ENCODE measurements around the gene ARL6IP4. TPM values are rescaled to one million over a fixed set of nuclear protein-coding genes. Genes with fewer than 3 reads are reported as not detected.

ARL6IP4 gene
- total RNA-seq, 1 experiment from 2014 or later, result 189 TPM

DNA sequence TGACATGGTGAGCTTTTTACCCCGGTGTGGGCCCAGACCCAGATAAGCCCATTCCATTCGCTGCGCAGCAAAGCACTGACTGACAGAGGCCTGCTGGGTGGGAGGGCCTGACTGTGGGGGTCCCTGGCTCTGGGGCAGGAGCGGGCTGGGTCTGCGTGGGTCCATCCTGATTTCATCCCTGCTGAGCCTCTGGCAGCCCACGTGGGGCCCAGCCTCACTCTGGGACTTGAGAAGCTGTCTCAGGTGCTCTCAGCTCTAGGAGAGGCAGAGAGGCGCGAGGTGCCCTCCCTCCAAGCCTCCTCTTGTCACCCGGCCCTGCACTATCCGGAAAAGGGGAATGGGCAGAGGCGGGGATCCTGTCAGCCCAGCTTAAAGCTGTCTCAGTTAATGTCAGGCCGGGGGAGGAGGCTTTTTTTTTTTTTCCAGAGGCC is 15.1 kb upstream of the ARL6IP4 start:
- Histone ChIP-seq H3K4me3 (ENCODE audit: low read depth, low read length, poor library complexity, severe bottlenecking) (peak overlapping the region; percentile 58), H3K27me3 (replicated peaks; ENCODE audit: insufficient read depth, low read depth, low read length, poor library complexity) (no peaks in the 10 kb centered on the region), H3K36me3 (ENCODE audit: insufficient read depth, low read length, poor library complexity, severe bottlenecking) (no peaks in the 10 kb centered on the region), H3K9me3 (ENCODE audit: low read depth, low read length, poor library complexity, severe bottlenecking) (no peaks in the 10 kb centered on the region), H3K4me1 (ENCODE audit: insufficient read depth, low read length, poor library complexity, severe bottlenecking) (peaks cover 12% of the 10 kb centered on the region), H3K27ac (ENCODE audit: low read depth, low read length, poor library complexity, severe bottlenecking) (no peak overlapping the region)
- POLR2A ChIA-PET (ENCODE audit: low non-redundant PET), result interaction anchor here (0.6 kb wide), 1 partner anchor 491 kb away, joined by 18 read pairs; no protein-coding TSS in a partner anchor
- no peak for TF ChIP-seq EZH2 (IDR thresholded peaks at IDR 0.05; ENCODE audit: borderline replicate concordance, low read depth, low read length, poor library complexity, severe bottlenecking)
- TF ChIP-seq, protein P1, sequence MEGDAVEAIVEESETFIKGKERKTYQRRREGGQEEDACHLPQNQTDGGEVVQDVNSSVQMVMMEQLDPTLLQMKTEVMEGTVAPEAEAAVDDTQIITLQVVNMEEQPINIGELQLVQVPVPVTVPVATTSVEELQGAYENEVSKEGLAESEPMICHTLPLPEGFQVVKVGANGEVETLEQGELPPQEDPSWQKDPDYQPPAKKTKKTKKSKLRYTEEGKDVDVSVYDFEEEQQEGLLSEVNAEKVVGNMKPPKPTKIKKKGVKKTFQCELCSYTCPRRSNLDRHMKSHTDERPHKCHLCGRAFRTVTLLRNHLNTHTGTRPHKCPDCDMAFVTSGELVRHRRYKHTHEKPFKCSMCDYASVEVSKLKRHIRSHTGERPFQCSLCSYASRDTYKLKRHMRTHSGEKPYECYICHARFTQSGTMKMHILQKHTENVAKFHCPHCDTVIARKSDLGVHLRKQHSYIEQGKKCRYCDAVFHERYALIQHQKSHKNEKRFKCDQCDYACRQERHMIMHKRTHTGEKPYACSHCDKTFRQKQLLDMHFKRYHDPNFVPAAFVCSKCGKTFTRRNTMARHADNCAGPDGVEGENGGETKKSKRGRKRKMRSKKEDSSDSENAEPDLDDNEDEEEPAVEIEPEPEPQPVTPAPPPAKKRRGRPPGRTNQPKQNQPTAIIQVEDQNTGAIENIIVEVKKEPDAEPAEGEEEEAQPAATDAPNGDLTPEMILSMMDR (conservative IDR thresholded peaks at IDR 0.05; ENCODE audit: low read depth, low read length), result no peak
- BruUV-seq (replicated peaks), result no TSS peak
- CTCF ChIA-PET, result no interaction called here
- DNase-seq (ENCODE audit: low spot score), result no peak
- intact Hi-C loops (cut with micrococcal nuclease; ENCODE audit: unreplicated experiment), result loop anchor here (5.0 kb wide), 1 partner anchor 267 kb away; the partner anchor contains the start of genes MPHOSPH9 and MTRFR

DNA sequence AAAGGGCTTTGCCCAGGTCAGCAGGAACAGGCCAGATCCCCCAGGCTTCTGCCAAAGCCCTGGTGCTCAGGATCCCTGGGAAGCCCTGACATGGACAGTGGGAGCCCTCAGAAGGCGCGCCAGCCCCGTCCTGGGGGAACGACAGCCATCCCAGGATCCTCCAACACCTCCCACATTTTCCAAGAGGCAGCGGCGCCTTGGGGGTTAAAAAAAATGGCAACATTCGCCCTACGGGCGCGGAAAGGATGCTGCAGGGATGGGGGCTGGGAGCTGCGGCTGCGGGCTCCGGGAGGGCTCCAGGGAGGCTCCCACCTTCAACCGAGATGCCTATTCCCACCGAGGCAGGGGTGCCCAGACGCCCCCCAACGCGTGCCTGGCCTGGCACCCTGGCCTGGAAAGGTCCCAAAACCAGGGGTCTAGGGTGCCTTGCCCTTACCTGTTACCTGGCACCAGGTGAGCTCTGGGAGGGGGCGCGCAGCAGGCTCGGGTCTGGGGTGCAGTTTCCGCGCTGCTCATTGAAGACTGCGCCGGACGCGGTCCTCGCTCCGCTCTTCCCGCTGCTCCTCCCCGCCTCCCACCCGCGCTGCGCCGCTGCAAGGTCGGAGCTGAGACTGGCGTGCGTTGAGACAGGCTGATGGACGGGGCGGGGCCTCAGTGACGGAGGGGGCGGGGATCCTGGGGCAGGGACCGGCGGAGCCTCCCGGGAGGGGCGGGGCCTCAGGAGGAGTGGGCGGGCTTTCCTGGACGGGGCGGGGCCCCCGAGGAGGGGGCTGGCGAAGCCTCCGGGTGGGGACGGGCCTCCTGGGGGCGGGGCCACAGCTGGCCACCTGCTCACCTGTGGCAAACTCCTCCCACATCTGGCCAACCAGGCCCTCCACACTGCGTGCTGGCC is 14.4 kb upstream of the ARL6IP4 start, which contains the start of gene ABCB9:
Gene ABCB9, minus strand, starts transcription at position 613 of the 892 bp plus-strand sequence. CDS start 6,228 bp downstream, outside the sequence.
- Histone ChIP-seq H3K9me3 (ENCODE audit: low read depth, low read length, poor library complexity, severe bottlenecking) (no peaks in the 10 kb centered on the region), H3K4me3 (ENCODE audit: low read depth, low read length, poor library complexity, severe bottlenecking) (peak within 1 kb of the TSS; percentile 58), H3K4me1 (ENCODE audit: insufficient read depth, low read length, poor library complexity, severe bottlenecking) (peaks cover 12% of the 10 kb centered on the region), H3K27ac (ENCODE audit: low read depth, low read length, poor library complexity, severe bottlenecking) (peak within 1 kb of the TSS; percentile 51), H3K36me3 (ENCODE audit: insufficient read depth, low read length, poor library complexity, severe bottlenecking) (no peaks in the 10 kb centered on the region), H3K27me3 (replicated peaks; ENCODE audit: insufficient read depth, low read depth, low read length, poor library complexity) (no peaks in the 10 kb centered on the region)
- no peak for TF ChIP-seq EZH2 (IDR thresholded peaks at IDR 0.05; ENCODE audit: borderline replicate concordance, low read depth, low read length, poor library complexity, severe bottlenecking)
- TF ChIP-seq, protein P1 (conservative IDR thresholded peaks at IDR 0.05; ENCODE audit: low read depth, low read length), result no peak
- peak; percentile 97 for DNase-seq (ENCODE audit: low spot score)
- POLR2A ChIA-PET (ENCODE audit: low non-redundant PET), result interaction anchor here (0.6 kb wide), 1 partner anchor 1155 kb away, joined by 4 read pairs; no protein-coding TSS in a partner anchor
- BruUV-seq (replicated peaks), result TSS peak; percentile 32
- CTCF ChIA-PET, result interaction anchor here (0.6 kb wide), 1 partner anchor 130 kb away, joined by 7 read pairs; no protein-coding TSS in a partner anchor
- intact Hi-C loops (cut with micrococcal nuclease; ENCODE audit: unreplicated experiment), result loop anchor here (5.0 kb wide), 1 partner anchor 266 kb away; the partner anchor contains the start of genes MPHOSPH9 and MTRFR

DNA sequence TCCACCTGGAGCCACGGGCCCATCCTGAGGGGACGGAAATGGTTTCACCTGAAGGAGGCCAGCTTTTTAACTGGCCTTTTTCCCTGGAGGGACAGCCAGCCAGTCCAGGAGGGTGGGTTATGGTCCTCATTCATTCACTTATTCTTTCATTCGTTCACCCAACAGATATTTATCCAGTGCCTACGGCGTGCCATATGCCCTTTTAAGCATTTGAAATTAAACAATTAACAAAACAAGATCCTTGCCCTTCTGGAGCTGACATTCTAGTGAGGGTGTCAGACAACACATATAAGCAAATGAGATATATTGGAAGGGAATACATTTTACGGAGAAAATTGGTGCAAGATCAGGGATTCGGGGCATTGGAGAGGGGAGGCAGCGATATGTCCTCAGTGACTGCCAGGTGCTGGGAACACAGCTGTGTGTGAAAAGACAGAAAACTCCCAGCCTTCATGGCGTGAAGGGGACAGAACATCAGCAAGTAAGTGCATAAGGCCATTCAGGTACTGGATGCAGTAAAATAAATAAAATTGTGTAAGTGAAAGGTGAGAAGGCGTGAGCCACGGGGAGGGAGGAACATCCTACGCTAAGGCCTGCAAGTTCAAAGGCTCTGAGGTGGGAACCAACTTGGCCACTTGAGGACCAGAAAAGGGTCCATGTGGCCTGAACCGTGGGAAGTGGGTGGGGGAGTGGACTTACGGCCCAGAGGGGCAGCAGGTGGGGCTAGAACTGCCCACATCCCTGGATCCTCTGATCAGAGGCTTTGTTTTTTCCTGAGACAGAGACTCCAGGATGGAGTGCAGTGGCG is 13.5 kb upstream of the ARL6IP4 start:
- no peaks in the 10 kb centered on the region for H3K9me3 ChIP-seq (ENCODE audit: low read depth, low read length, poor library complexity, severe bottlenecking)
- no peaks in the 10 kb centered on the region for H3K27me3 ChIP-seq (replicated peaks; ENCODE audit: insufficient read depth, low read depth, low read length, poor library complexity)
- no TSS peak for BruUV-seq (replicated peaks)
- CTCF ChIA-PET, result interaction anchor here (0.5 kb wide), 1 partner anchor 568 kb away, joined by 4 read pairs; no protein-coding TSS in a partner anchor
- H3K27ac ChIP-seq (ENCODE audit: low read depth, low read length, poor library complexity, severe bottlenecking), result no peak overlapping the region
- intact Hi-C loops (cut with micrococcal nuclease; ENCODE audit: unreplicated experiment), result loop anchor here (5.0 kb wide), 1 partner anchor 265 kb away; the partner anchor contains the start of genes MPHOSPH9 and MTRFR
- POLR2A ChIA-PET (ENCODE audit: low non-redundant PET), result interaction anchor here (0.6 to 0.7 kb wide), 2 partner anchors 164 to 1156 kb away, joined by 4 to 6 read pairs; no protein-coding TSS in a partner anchor
- TF ChIP-seq, protein P1 (conservative IDR thresholded peaks at IDR 0.05; ENCODE audit: low read depth, low read length), result no peak
- peaks cover 12% of the 10 kb centered on the region for H3K4me1 ChIP-seq (ENCODE audit: insufficient read depth, low read length, poor library complexity, severe bottlenecking)
- no peak overlapping the region for H3K4me3 ChIP-seq (ENCODE audit: low read depth, low read length, poor library complexity, severe bottlenecking)
- no peaks in the 10 kb centered on the region for H3K36me3 ChIP-seq (ENCODE audit: insufficient read depth, low read length, poor library complexity, severe bottlenecking)
- DNase-seq (ENCODE audit: low spot score), result no peak

Measured in A673 (cell line).